AG20443 (cell line): Measurements from ENCODE around the gene DLEC1.
"Not testable (repeated sequence)": the region's sequence is repeated elsewhere in the genome, so short reads cannot be mapped to it uniquely, and the experiment has no call there.

Experiments
- DNase-seq: peaks from one replicate; pipeline ENCODE4 v3.0.0; 2012; ENCODE audit warnings: low spot score, mixed read lengths

The DLEC1 gene

GRCh38 chr3:38120693-38121450 lies 81.9 kb downstream of the DLEC1 start:
- no peak for DNase-seq

- no peak for DNase-seq
These were observed 82.4 kb downstream of the DLEC1 start for GRCh38 chr3:38121451-38121831.

GRCh38 chr3:38121832-38122461 lies 82.9 kb downstream of the DLEC1 start:
- DNase-seq, result no peak

GRCh38 chr3:38122712-38123290 lies 83.8 kb downstream of the DLEC1 start:
- DNase-seq, result no peak

- no peak for DNase-seq
These were observed 85.5 kb downstream of the DLEC1 start for GRCh38 chr3:38124324-38125122.

GRCh38 chr3:38125305-38126120 lies 86.5 kb downstream of the DLEC1 start:
- no peak for DNase-seq

- no peak for DNase-seq
These were observed 87.3 kb downstream of the DLEC1 start for GRCh38 chr3:38126121-38126892.

- no peak for DNase-seq
These were observed 88.7 kb downstream of the DLEC1 start for GRCh38 chr3:38127611-38128302.

GRCh38 chr3:38128303-38128655 lies 89.3 kb downstream of the DLEC1 start:
- DNase-seq, result no peak

GRCh38 chr3:38129058-38129457 lies 90.0 kb downstream of the DLEC1 start:
- no peak for DNase-seq

GRCh38 chr3:38130631-38131065 lies 91.6 kb downstream of the DLEC1 start:
- no peak for DNase-seq

GRCh38 chr3:38131621-38132369 lies 92.8 kb downstream of the DLEC1 start:
- DNase-seq, result no peak

GRCh38 chr3:38133209-38133556 lies 94.2 kb downstream of the DLEC1 start:
- no peak for DNase-seq

GRCh38 chr3:38133557-38134405 lies 94.8 kb downstream of the DLEC1 start:
- no peak for DNase-seq

- not testable (repeated sequence) for DNase-seq
These were observed 95.6 kb downstream of the DLEC1 start for GRCh38 chr3:38134517-38135143.

- not testable (repeated sequence) for DNase-seq
These were observed 96.7 kb downstream of the DLEC1 start for GRCh38 chr3:38135621-38136277.

GRCh38 chr3:38136393-38136776 lies 97.4 kb downstream of the DLEC1 start:
- peak; percentile 54 for DNase-seq
